Effector memory CD8-positive, alpha-beta T cell (primary cell): ENCODE results near the gene ECEL1.
A peak's percentile ranks its signal among the peaks of the same experiment; 100 is the strongest.
"Not testable (repeated sequence)": the region's sequence is repeated elsewhere in the genome, so short reads cannot be mapped to it uniquely, and the experiment has no call there.

Experiments used
- ATAC-seq: fragments of 150-1000 bp; cut with Tn5 transposase; replicated peaks from 2 replicates; pipeline ENCODE4 v1.10.0; 2021; ENCODE audit warnings: mild to moderate bottlenecking, moderate library complexity
- DNase-seq, 3 experiments: peaks; one replicate each; pipeline ENCODE4 v3.0.0; 2021
- H3K27ac Mint-ChIP-seq, 2 donors: one replicate each; pipeline ENCODE4 v1.8.0; 2022; ENCODE audit warnings: mild to moderate bottlenecking in 2 of 2, mixed read lengths in 2 of 2, moderate library complexity in 2 of 2
- H3K27me3 Mint-ChIP-seq, 2 donors: one replicate each; pipeline ENCODE4 v1.8.0; 2022; ENCODE audit warnings: mixed read lengths in 2 of 2
- H3K36me3 Mint-ChIP-seq: one replicate; pipeline ENCODE4 v1.8.0; 2022; ENCODE audit warnings: mild to moderate bottlenecking, moderate library complexity, mixed read lengths; ENCODE audit not compliant: insufficient read depth
- H3K4me1 Mint-ChIP-seq, 2 donors: one replicate each; pipeline ENCODE4 v1.8.0; 2022; ENCODE audit warnings: low read depth in 2 of 2, mixed read lengths in 2 of 2
- H3K4me3 Mint-ChIP-seq, 2 donors: one replicate each; pipeline ENCODE4 v1.8.0; 2022; ENCODE audit warnings: mild to moderate bottlenecking in 2 of 2, mixed read lengths in 2 of 2, moderate library complexity in 2 of 2
- H3K9me3 Mint-ChIP-seq, 2 donors: one replicate each; pipeline ENCODE4 v1.8.0; 2022; ENCODE audit warnings: mixed read lengths in 2 of 2

The ECEL1 gene

DNA sequence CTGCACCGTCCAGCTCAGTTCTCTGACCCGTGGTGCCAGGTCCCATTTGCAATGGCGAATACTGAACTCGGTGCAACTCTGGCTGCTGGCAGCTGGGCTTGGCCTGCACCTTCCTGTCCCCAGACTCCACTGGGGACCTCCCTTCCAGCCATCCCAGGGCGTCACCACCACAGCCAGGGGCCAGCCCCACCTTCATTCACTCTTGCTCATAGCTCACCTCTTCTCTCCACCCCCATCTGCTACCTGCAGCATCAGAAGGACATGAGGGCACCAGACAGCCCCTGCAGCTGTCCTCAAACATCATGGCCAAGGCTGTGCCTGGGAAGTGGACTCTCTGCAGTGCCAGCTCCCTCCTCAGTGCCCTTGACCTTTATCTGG is 47.9 kb downstream of the ECEL1 start:
- no peak for ATAC-seq
- H3K9me3 Mint-ChIP-seq: no peaks in the 10 kb centered on the region
- no peak for DNase-seq

DNA sequence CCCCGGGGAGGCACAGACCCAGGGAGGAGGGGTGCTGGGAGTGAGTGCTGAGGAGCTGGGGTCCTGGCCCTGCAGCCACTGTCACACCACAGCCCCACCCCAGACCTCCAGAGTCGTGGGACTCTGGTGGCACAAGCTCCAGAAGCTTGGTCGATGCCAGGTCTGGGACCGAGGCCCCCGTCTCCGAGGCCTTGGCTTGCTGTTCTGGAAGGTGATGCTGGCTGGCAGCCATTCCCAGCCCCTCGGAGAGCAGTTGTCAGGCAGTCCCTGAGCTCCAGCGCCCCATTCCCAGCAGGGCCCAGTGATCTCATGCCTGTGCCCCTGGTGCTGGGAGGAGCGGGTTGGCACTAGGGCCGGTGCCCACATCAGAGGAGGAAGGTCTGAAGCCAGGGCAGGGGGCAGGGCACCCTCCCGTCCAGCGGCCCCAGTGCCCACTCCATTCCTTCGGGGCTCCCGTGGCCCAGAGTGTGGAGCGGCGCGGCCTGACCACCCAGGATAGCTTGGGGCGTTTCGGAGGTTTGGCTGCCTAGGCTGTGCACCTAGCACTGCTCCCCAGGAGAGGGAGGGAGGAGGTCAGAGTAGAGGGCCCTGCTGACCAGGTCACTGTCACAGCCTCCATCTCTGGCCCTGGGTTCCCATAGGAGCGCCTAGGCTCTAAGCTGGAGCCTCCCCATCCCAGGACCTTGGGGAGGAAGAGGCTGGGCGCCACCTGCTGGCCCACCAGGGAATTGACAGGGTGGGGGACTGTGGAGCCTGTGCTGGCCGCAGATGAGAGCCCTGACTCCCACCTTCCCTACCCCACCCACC is 48.5 kb downstream of the ECEL1 start:
- no peaks in the 10 kb centered on the region for H3K36me3 Mint-ChIP-seq
- peak; percentile 43 for ATAC-seq
- no peaks in the 10 kb centered on the region for H3K9me3 Mint-ChIP-seq
- H3K27me3 Mint-ChIP-seq: peaks cover 0 to 13% of the 10 kb centered on the region in 2 donors
- no peak overlapping the region for H3K4me3 Mint-ChIP-seq
- H3K27ac Mint-ChIP-seq: no peak overlapping the region
- peak in 2 of 3 experiments; percentile 29 to 48 for DNase-seq
- peaks cover 0 to 9% of the 10 kb centered on the region in 2 donors for H3K4me1 Mint-ChIP-seq

More for the DNA sequence above, 47.9 kb downstream of the ECEL1 start:
- Mint-ChIP-seq H3K36me3 (no peaks in the 10 kb centered on the region), H3K27ac (no peak overlapping the region), H3K27me3 (peaks cover 0 to 13% of the 10 kb centered on the region in 2 donors), H3K4me1 (peaks cover 0 to 9% of the 10 kb centered on the region in 2 donors), H3K4me3 (no peak overlapping the region)

DNA sequence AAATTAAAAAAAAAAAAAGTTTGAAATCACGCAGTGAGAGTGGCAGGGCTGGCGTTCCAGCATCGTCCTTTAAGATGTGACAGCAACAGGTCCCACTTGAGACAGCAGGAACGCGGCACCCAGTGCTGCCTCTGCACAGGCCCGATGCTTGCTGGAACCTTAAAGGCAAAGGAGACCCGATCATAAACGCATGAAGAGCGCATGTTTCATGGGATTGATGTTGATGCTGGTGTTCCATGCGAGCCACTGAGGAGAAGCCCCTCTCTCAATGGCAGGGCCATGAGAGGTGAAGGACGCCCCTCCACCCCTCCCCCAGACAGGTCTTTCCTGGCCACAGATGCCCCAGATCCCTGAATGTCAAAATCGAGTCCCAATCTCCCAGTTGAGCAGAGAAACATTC is 49.5 kb downstream of the ECEL1 start:
- Mint-ChIP-seq H3K27ac (no peak overlapping the region), H3K36me3 (no peaks in the 10 kb centered on the region), H3K4me1 (peaks cover 0 to 9% of the 10 kb centered on the region in 2 donors), H3K4me3 (no peak overlapping the region), H3K27me3 (peaks cover 0 to 13% of the 10 kb centered on the region in 2 donors), H3K9me3 (no peaks in the 10 kb centered on the region)
- ATAC-seq (no peak), DNase-seq (no peak)

DNA sequence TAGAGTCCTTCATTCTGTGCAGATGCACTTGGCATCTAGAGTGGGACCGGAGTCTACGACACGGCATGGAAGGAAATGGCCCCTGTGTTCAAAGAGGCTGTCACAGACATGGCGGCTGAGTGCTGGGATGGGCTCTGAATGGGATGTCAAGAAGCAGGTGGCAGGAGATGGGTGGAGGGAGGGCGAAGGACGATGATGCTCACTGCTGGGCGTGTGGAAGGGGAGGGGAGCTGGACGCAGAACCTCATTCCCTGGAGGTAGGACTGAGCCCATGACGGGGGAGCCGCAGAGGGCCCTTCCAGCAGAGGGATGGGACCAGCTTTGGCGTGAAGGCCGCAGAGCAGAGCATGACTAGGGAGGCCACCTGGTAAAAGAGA is 50.5 kb downstream of the ECEL1 start:
- ATAC-seq (no peak), DNase-seq (no peak)
- Mint-ChIP-seq H3K27me3 (peaks cover 0 to 13% of the 10 kb centered on the region in 2 donors), H3K4me1 (peaks cover 0 to 9% of the 10 kb centered on the region in 2 donors), H3K36me3 (no peaks in the 10 kb centered on the region), H3K4me3 (no peak overlapping the region), H3K9me3 (no peaks in the 10 kb centered on the region), H3K27ac (no peak overlapping the region)

DNA sequence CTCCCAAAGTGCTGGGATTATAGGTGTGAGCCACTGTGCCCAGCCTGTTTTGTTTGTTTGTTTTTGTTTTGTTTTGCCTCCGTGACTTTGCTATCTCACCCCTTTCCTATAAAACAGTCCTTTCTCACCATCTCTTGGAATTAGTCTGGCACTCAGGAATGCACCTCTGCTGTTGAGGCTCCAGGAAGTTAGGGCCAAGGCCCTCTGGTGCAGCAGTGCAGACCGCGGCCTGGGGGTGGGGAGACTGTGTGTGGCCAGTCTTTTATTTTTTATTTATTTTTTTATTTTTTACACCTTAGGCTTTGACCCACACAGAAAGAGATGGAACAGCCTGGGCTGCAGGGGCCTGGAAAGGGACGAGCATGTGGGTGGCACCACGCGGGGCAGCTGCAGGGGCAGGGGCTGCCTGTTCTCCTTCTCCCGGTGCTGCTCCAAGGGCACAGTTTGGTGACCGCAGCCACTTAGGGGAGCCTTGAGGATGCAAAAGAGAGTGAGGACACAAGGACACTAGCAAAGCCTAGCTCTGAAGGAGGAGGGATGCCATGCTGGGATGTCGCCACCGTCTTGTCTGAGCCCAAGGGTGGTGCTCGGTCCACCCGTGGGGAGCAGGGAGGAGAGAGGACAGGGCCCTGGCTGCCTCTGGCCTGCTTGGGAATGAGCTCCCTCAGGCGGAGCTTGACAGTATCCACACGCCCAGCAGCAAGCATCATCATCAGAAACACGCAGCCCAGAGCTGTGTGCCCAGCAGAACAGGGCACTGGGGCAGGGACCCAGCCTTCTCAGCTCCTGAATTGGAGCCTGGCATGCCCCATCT is 51.0 kb downstream of the ECEL1 start:
- DNase-seq (no peak), ATAC-seq (no peak)
- H3K27ac Mint-ChIP-seq: no peak overlapping the region
- H3K9me3 Mint-ChIP-seq: no peaks in the 10 kb centered on the region
- peaks cover 0 to 9% of the 10 kb centered on the region in 2 donors for H3K4me1 Mint-ChIP-seq
- peaks cover 0 to 13% of the 10 kb centered on the region in 2 donors for H3K27me3 Mint-ChIP-seq
- no peaks in the 10 kb centered on the region for H3K36me3 Mint-ChIP-seq
- H3K4me3 Mint-ChIP-seq: no peak overlapping the region

DNA sequence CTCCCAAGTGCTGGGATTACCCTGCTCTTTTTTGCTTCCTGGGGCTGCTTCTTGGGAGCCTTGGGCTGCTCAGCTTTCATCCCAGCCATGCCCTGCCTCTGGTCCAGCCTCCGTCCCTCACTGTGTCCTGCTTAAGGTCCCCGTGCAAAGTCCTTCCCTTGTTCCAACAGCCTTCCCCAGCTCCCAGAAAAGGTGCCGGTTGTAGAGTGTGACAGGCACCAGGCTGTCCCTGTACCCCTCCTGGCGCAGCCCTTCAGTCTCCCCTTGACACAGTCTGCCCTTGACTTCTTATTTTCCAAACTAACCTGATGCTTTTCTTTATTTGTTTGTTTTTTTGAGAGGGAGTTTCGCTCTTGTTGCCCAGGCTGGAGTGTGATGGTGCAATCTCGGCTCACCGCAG is 51.8 kb downstream of the ECEL1 start:
- Mint-ChIP-seq H3K27ac (no peak overlapping the region), H3K4me1 (peaks cover 0 to 9% of the 10 kb centered on the region in 2 donors), H3K36me3 (no peaks in the 10 kb centered on the region), H3K9me3 (no peaks in the 10 kb centered on the region), H3K27me3 (peaks cover 0 to 13% of the 10 kb centered on the region in 2 donors), H3K4me3 (no peak overlapping the region)
- ATAC-seq: no peak
- DNase-seq: no peak

DNA sequence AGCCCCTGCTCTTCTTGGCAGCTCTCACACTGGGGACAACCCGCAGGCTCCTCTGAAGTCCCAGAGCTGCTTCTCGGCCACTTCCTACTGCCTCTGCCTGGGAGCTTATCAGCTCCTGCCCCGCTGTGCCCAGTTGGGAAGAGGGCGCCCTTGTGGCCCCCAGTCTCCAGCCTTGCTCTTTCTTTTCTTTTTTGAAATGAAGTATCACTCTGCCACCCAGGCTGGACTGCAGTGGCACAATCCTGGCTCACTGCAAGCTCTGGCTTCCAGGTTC is 52.3 kb downstream of the ECEL1 start:
- Mint-ChIP-seq H3K4me1 (peaks cover 0 to 5% of the 10 kb centered on the region in 2 donors), H3K27me3 (peaks cover 0 to 13% of the 10 kb centered on the region in 2 donors), H3K4me3 (no peak overlapping the region), H3K27ac (no peak overlapping the region), H3K36me3 (no peaks in the 10 kb centered on the region), H3K9me3 (no peaks in the 10 kb centered on the region)
- no peak for DNase-seq
- no peak for ATAC-seq

DNA sequence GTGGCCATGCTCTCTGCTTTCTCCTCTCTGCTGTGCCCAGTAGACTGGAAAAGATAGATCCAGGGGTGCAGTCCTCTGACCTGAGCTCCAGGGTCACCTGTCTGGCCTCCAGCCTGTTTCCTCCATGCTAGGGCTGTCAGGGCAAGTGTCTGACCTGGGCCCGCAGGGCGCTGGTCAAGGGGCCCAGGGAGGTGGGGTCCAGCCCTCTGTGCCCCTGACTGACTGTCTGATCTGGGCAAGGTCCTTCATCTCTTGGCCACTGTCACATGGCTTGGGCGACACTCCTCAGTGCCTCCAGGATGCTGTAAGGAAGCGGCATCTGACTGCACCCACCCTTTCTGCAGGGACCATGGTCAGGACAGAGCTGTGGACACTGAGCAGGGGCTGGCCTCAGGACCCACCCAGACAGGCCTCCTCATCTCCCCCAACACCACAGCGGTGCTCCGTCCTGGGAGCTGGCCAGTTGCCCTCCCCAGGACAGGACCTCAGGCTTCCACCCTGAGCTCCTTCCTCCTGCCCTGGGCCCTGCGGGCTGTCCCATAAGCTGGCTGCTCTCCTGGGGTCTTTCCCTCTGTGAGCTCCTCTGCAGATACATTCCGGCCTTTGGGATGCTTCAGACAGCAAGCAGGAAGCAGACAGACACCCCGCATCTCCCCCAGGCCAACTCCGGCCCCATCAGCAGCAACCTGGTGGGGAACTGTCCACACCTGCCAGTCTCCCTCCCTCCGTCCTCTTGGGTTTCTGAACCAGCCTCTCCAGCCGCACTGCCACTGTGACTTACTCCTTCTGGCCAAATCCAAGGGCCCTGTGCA is 52.9 kb downstream of the ECEL1 start:
- peaks cover 0 to under 1% of the 10 kb centered on the region in 2 donors for H3K4me1 Mint-ChIP-seq
- ATAC-seq (no peak), DNase-seq (no peak)
- no peaks in the 10 kb centered on the region for H3K9me3 Mint-ChIP-seq
- H3K27ac Mint-ChIP-seq: no peak overlapping the region
- H3K36me3 Mint-ChIP-seq: no peaks in the 10 kb centered on the region
- no peak overlapping the region for H3K4me3 Mint-ChIP-seq
- peaks cover 0 to 13% of the 10 kb centered on the region in 2 donors for H3K27me3 Mint-ChIP-seq

DNA sequence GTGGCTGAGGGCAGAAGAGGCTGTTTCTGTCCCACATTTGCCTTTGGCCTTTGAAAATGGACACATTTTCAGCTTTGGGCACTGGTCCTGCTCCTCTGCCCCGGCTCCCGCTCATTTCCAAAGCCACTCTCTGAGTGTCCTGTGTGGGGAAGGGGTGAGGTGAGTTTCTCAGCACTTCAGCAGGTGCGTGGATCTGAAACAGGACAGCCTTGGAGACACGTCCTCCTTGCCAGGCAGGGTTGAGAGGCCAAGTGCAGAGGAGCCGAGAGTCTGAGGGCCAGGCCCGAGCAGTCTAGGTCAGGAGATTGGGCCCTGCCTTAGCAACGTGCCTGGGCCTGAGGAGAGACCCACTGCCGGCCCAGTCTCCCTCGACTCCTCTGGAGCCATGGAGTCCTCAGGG is 53.5 kb downstream of the ECEL1 start:
- no peaks in the 10 kb centered on the region for H3K4me1 Mint-ChIP-seq
- DNase-seq (no peak), ATAC-seq (no peak)
- H3K36me3 Mint-ChIP-seq: no peaks in the 10 kb centered on the region
- H3K4me3 Mint-ChIP-seq: no peak overlapping the region
- peaks cover 0 to 13% of the 10 kb centered on the region in 2 donors for H3K27me3 Mint-ChIP-seq
- H3K27ac Mint-ChIP-seq: no peak overlapping the region
- no peaks in the 10 kb centered on the region for H3K9me3 Mint-ChIP-seq

DNA sequence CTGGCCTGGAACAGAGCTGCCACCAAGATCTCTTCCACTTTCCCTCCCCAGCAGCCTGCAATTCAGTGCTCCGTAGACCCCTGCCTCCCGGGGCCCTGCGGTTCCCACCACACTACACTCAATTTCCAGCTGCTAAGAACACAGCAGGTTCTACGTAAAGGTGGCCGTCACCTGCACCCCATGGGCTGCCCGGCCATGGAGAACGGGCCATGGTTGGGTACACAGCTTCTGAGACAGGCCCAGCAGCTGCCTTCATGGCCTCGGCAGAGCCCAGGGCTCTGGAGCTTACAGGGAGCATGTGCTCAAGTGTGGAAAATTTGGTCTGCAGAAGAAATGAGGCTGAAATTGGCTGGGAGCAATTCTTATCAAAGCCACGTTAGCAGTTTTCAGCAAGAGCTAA is 54.0 kb downstream of the ECEL1 start:
- H3K4me3 Mint-ChIP-seq, DNase-seq, H3K4me1 Mint-ChIP-seq, H3K27ac Mint-ChIP-seq, ATAC-seq, H3K9me3 Mint-ChIP-seq, H3K36me3 Mint-ChIP-seq: not testable (repeated sequence)
- H3K27me3 Mint-ChIP-seq: peaks cover 0 to 13% of the 10 kb centered on the region in 2 donors

DNA sequence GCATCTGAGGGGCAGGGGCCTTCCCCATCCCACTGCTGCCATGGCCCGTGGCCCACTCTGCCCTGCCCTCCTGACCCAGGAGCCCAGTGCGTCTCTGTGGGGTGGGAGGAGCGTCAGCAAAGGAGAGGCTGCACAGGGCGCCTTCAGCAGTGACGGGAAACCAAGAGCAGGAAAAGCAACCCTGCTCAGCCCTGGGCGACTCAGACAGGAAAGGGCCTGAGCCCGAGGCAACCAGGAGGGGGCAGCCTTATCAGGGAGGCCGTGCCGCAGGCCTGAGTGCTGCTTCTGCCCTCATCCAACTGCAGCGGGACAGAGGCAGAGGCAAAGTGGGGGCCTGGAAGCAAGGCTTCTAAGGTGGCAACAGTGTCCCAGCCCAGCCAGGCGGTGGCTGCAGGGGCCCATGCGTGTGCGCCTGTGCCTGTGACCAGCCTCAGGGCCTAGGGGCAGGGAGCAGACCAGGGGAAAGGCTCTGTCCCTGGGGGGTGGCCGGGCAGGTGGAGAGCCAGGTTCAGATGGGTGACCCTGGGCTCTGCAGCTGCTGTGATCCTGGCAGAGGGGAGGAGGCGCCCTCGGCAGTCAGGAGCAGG is 54.9 kb downstream of the ECEL1 start:
- Mint-ChIP-seq H3K4me1 (no peaks in the 10 kb centered on the region), H3K27ac (no peak overlapping the region), H3K27me3 (peaks cover 0 to 11% of the 10 kb centered on the region in 2 donors), H3K36me3 (no peaks in the 10 kb centered on the region), H3K9me3 (no peaks in the 10 kb centered on the region), H3K4me3 (no peak overlapping the region)
- no peak for ATAC-seq
- DNase-seq: no peak

DNA sequence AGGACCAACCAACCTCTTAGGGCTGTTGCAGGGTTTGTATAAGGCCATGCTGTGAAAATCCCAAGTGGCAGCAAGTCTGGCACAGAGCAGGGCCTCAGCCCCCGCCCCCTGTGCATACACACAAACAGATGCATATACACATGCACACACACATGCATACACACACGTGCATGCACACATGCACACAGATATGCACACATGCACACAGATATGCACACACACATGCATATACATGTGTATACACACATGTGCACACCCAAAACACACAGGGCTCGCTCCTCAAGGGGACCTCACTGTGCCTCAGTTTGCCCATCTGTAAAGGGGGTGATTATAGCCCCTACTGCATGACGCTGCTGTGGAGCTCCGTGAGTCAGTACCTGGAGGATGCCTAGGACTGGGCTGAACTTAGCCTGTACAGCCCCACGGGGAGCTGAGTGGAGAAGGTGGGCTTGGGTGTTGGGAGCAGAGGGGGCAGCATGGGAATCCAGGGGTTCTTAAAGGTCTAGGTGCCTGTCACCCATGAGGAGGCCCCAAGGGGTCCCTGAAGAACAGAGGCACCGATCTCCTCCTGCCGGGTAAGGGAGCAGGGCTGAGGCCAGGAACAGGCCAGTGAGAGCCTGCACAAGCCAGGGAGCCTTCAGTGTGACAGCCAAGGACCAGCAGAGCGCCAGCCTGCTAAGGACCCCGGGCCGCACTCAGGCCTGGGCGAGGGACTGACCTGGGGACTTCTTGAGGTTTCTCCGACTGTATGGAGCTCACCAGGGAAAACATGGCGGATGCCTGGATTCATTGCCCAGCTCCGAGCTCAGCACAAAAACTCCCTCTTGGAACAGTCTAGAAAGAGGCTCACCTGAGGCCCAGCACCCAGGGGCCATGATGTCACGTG is 55.7 kb downstream of the ECEL1 start:
- H3K9me3 Mint-ChIP-seq: no peaks in the 10 kb centered on the region
- H3K4me3 Mint-ChIP-seq: no peak overlapping the region
- H3K4me1 Mint-ChIP-seq: no peaks in the 10 kb centered on the region
- H3K27ac Mint-ChIP-seq: no peak overlapping the region
- H3K27me3 Mint-ChIP-seq: peaks cover 0 to 4% of the 10 kb centered on the region in 2 donors
- no peaks in the 10 kb centered on the region for H3K36me3 Mint-ChIP-seq
- ATAC-seq: no peak
- no peak for DNase-seq
